GM11168 (cell line): ENCODE results near the gene FDXR.

ENCODE experiments used
- in situ Hi-C: fragments of 300-500 bp; cut with MboI; formaldehyde crosslinking; loops from one replicate; pipeline ENCODE4 v1.12.0; 2022; ENCODE audit warnings: low sequenced_read_pairs; ENCODE audit not compliant: unreplicated experiment

Gene FDXR

DNA sequence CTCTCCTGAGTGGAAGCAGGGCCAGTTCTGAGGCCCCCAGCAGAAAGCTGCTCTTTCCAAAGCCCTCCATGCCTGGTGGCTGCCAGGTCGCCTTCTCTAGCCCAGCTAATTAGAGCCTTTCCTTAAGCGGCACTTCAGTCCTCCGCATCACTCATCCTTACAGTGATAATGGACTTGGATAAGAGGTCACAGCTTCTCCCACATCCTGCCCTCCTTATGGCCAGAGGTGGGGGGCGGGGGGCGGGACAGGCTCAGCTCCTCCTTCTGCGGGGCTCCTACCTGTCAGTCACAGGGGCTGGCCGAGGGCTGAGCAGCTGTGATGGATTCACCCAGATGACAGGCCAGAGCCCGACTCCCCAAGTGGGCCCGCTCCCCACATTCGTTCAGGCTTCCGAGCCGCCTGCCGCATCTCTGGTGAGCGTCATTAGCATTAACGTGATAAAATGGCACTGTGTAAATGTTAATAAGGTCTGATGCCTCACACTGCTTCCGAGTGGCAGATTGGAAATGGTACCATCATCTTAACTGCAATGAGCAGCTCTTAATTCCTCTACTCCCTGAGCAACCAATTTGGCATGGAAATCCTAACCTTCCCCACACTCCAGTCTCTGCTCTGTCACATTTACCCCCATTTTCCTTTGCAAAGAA is 54.4 kb downstream of the FDXR start:
- in situ Hi-C loops = no loop called here

DNA sequence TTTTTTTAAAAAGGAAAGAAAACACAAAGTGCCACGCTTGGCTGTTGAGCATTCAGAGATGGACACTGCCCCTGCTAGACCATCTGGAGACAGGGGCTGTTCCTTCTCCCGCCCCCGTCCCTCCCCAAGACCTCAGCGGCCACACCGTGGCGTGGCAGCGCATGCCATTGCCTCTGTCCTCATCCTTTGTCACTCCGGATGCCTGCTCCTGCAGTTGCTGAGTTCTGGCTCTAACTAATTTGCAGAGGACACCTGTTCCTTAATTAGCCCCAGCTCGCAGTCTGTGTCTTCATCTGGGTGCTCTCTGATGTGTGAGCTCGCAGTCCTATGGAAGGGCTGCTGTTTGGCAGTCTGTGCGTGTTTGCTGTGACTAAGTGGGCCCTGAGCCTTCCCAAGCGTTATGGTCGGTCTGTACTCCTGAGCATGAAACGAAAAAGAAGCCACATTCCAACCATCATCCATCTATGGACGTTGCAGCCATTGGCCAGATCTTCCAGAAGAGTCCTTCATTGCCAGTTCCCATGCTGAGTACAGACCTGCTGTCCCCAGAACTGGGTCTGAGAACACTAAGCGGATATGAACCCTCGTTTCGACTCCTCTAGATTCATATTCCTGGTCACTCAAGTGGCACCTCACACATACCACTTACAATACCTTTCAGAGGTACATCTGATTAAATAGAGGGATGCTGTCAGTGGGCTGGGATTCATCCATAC is 55.7 kb downstream of the FDXR start:
- in situ Hi-C loops = no loop called here

DNA sequence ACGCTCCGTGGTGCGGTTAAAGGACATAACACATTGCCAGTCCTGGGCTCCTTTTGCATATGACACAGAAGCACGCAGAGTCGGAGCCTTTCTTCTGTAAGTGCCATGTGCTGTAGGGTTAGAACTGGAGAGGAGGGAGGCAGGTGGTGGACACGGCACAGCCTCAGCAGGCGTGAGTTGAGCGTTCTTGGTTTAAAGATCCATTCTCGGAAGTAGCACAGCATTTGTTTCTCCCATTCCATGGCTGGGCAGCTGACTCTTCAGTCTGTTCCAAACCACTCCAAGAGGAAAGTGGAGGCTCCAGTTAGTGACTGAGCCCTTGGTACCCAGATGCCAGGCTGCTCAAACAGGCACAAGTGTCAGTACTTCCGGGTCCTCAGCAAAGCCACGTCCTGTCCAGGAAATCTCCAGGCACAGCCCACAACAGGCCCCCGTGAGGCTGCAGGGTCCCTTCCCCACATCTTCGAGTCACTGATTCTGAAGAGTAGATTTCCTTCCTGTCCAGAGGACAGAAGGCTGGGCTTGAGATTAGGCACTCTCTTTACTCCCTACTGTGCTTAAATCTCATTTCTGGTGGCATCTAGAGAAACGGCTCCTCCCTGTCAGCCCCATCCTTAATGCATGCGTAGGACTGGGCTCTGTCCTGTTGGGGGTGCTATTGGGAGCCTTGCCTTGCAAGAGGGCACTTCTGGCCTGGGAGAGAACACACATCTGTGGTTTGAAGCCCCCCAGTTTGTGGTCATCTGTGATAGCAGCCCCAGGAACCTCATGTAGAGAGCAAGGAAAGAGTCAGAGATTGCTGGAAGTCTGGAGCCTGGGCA is 57.0 kb downstream of the FDXR start:
- in situ Hi-C loops = no loop called here

DNA sequence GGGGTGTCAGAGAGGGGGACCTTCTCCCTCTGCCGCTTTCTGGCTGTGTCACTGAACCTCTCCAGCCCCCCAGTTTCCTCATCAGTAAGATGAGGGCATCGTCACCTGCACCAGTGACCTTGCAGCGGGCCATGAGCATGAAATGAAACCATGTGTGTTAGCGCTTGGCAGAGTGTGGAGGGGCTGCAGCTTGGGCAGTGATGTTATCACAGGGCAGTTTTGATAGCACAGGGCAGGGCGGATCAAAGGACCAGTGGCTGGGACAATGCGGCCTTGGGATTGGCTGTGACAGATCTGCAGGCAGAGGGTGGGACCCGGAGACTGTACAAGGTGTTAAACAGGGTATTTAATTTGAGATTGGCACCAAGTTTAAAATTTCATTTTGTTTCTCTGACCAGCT is 57.7 kb downstream of the FDXR start:
- in situ Hi-C loops = no loop called here

DNA sequence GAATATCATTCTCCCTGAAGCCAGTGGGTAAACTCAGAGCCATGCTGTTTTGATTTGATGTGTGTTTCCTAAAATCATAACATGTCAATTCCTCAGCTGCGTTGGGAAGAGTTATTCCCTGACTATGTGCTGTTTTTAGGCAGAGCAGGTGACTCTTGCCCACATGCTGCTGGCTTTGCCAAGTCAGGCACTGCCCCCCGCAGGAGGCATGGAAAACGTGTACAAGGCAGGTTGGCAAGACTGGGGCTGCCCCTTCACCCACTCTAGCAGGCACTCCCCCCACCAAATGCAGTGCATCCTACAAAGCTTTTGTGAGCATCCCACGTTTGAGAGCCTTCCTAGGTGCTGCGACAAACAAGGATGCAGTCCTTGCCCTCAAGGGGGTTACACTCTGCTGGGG is 58.3 kb downstream of the FDXR start:
- in situ Hi-C loops = no loop called here
